Glutamatergic neuron (in vitro differentiated cells): ENCODE results near the gene DPH1. TPM values are rescaled to one million over a fixed set of nuclear protein-coding genes. Genes with fewer than 3 reads are reported as not detected.

Experiments used
- DNase-seq: peaks from one replicate; pipeline ENCODE4 v3.0.0; 2022
- H3K27ac Mint-ChIP-seq: one replicate; pipeline ENCODE4 v1.8.0; 2020; ENCODE audit warnings: mild to moderate bottlenecking, mixed read lengths, inconsistent platforms; ENCODE audit not compliant: unreplicated experiment
- H3K27me3 Mint-ChIP-seq: one replicate; pipeline ENCODE4 v1.8.0; 2020; ENCODE audit warnings: mild to moderate bottlenecking, moderate library complexity, mixed read lengths, inconsistent platforms; ENCODE audit not compliant: unreplicated experiment
- H3K36me3 Mint-ChIP-seq: one replicate; pipeline ENCODE4 v1.8.0; 2020; ENCODE audit warnings: mild to moderate bottlenecking, mixed read lengths, inconsistent platforms; ENCODE audit not compliant: unreplicated experiment
- H3K4me1 Mint-ChIP-seq: one replicate; pipeline ENCODE4 v1.8.0; 2020; ENCODE audit warnings: mild to moderate bottlenecking, low read depth, mixed read lengths, inconsistent platforms; ENCODE audit not compliant: unreplicated experiment
- H3K4me3 Mint-ChIP-seq: one replicate; pipeline ENCODE4 v1.8.0; 2020; ENCODE audit warnings: mild to moderate bottlenecking, mixed read lengths, inconsistent platforms; ENCODE audit not compliant: unreplicated experiment
- H3K9me3 Mint-ChIP-seq: one replicate; pipeline ENCODE4 v1.8.0; 2020; ENCODE audit warnings: mild to moderate bottlenecking, moderate library complexity, mixed read lengths, inconsistent platforms; ENCODE audit not compliant: unreplicated experiment
- CTCF ChIP-seq: fragments of 200-600 bp; sonication (generic); IDR thresholded peaks from one replicate; pipeline ENCODE4 v1.5.0; 2021; ENCODE audit not compliant: partially characterized antibody, unreplicated experiment
- total RNA-seq: library from RNA; stranded (reverse); fragmentation: NEBNext Ultra II Directional; extraction: Animal tissue kit (Norgen Biotek cat#: 25700); gene quantifications from one replicate; pipeline ENCODE4 v1.2.1, GENCODE V29; 2021; ENCODE audit not compliant: unreplicated experiment

DPH1 gene
- total RNA-seq, 1 donor from 2014 or later, result 36.4 TPM

DNA sequence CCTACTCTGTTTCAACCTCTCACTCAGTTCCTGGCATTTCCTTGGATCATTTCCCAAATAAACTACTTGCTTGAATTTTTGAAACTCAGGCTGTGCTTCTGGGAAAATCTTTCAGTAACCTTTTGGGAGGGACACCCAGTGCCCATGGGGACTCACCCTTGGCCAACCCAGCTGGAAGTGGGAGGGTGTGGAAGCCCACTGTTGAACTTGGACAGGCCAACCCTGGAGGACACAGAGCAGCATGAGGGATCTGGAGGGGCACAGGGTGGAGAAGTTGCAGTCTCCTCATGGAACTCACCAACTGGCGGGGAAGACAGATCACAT lies 16.0 kb upstream of the DPH1 start:
- no peak overlapping the region for H3K4me3 Mint-ChIP-seq
- no peak for DNase-seq
- no peak overlapping the region for H3K27ac Mint-ChIP-seq
- H3K27me3 Mint-ChIP-seq, result peaks cover 28% of the 10 kb centered on the region
- TF ChIP-seq CTCF, result no peak
- H3K36me3 Mint-ChIP-seq, result no peaks in the 10 kb centered on the region
- H3K4me1 Mint-ChIP-seq, result peaks cover 36% of the 10 kb centered on the region
- H3K9me3 Mint-ChIP-seq, result peaks cover 16% of the 10 kb centered on the region

DNA sequence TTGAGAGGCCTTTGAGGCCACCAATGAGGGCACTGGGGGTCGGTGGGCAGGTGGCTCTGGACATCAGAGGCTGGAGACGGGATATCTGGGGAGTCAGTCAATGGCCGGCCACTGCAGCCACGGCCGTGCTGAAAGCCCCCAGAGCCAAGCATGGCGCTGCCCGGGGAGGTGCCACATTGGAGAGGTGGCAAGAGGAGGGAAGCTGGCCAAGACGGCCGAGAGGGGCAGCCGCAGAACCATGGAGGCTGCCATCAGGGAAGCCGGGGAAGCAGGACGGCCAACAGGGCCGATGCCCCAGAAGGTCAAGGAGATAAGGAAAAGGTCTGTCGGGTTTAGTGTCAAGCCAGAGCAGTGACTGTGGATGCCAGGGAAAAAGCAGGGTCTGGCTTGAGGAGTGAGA lies 14.6 kb upstream of the DPH1 start:
- peaks cover 37% of the 10 kb centered on the region for H3K27me3 Mint-ChIP-seq
- H3K9me3 Mint-ChIP-seq, result peaks cover 24% of the 10 kb centered on the region
- H3K36me3 Mint-ChIP-seq, result no peaks in the 10 kb centered on the region
- H3K4me3 Mint-ChIP-seq, result no peak overlapping the region
- peaks cover 48% of the 10 kb centered on the region for H3K4me1 Mint-ChIP-seq
- DNase-seq, result no peak
- H3K27ac Mint-ChIP-seq, result peak overlapping the region; percentile 52
- TF ChIP-seq CTCF, result no peak

- H3K36me3 Mint-ChIP-seq, result no peaks in the 10 kb centered on the region
- H3K4me1 Mint-ChIP-seq, result peaks cover 58% of the 10 kb centered on the region
- H3K4me3 Mint-ChIP-seq, result peak overlapping the region; percentile 25
- TF ChIP-seq CTCF, result no peak
- H3K9me3 Mint-ChIP-seq, result peaks cover 27% of the 10 kb centered on the region
- H3K27me3 Mint-ChIP-seq, result peaks cover 39% of the 10 kb centered on the region
- DNase-seq, result no peak
- H3K27ac Mint-ChIP-seq, result peak overlapping the region; percentile 28
Measured at GRCh38 chr17:2016494-2016893, 13.5 kb upstream of the DPH1 start.

- no peaks in the 10 kb centered on the region for H3K36me3 Mint-ChIP-seq
- peaks cover 27% of the 10 kb centered on the region for H3K9me3 Mint-ChIP-seq
- peaks cover 52% of the 10 kb centered on the region for H3K4me1 Mint-ChIP-seq
Measured at GRCh38 chr17:2017274-2017941, 12.5 kb upstream of the DPH1 start.

More at GRCh38 chr17:2017274-2017941, 12.5 kb upstream of the DPH1 start:
- no peak for TF ChIP-seq CTCF
- H3K4me3 Mint-ChIP-seq, result peak overlapping the region; percentile 83
- peak overlapping the region; percentile 99 for H3K27ac Mint-ChIP-seq
- peaks cover 39% of the 10 kb centered on the region for H3K27me3 Mint-ChIP-seq
- no peak for DNase-seq
